Erythroblast (primary cell): ENCODE data around the gene TRIM59.

Experiments
- DNase-seq, 2 experiments: peaks; one replicate each; lab custom pipeline; 2025; lab: John Stamatoyannopoulos, UW
- GATA1 ChIP-seq: IDR thresholded peaks from 2 replicates; pipeline ENCODE4 v1.6.1; 2011; ENCODE audit warnings: low read depth, mild to moderate bottlenecking, control low read depth, low read length, moderate library complexity
- POLR2A ChIP-seq: IDR thresholded peaks from 2 replicates; pipeline ENCODE4 v1.6.1; 2011; ENCODE audit warnings: mild to moderate bottlenecking, low read length

Gene TRIM59

GRCh38 chr3:160449636-160450598, at the start of gene TRIM59:
TSS of gene TRIM59 (minus strand) at chr3:160449786. CDS start at chr3:160439183, 10,603 bp downstream.
- TF ChIP-seq POLR2A = peak; percentile 99
- TF ChIP-seq GATA1 = no peak
- DNase-seq = peak; percentile 98 to 99

GRCh38 chr3:160498202-160498601, 48.6 kb upstream of the TRIM59 start:
- no peak for DNase-seq
- TF ChIP-seq GATA1 (no peak), POLR2A (no peak)

GRCh38 chr3:160490166-160490565, 40.6 kb upstream of the TRIM59 start:
- TF ChIP-seq GATA1 (no peak), POLR2A (no peak)
- no peak for DNase-seq

DNA sequence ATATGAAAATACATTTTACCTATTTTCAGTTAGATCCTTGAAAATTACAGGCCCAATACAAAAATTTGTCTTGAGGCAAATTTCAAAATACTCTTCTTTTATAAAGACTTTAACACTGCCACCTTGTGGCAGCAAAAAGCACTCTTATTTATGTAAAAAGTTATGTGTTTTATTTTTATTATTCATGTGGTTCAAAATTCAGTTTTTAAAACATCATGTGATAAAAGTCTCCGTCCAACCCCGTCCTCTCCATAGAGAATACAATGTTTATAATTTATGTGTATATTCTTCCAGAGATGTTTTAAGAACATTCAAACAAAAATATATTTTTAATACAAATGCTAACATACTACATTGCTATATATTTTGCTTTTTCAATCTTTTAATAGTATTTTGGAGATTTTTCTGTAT, 36.9 kb upstream of the TRIM59 start:
- DNase-seq = peak; percentile 57 to 71
- TF ChIP-seq POLR2A (no peak), GATA1 (no peak)

DNA sequence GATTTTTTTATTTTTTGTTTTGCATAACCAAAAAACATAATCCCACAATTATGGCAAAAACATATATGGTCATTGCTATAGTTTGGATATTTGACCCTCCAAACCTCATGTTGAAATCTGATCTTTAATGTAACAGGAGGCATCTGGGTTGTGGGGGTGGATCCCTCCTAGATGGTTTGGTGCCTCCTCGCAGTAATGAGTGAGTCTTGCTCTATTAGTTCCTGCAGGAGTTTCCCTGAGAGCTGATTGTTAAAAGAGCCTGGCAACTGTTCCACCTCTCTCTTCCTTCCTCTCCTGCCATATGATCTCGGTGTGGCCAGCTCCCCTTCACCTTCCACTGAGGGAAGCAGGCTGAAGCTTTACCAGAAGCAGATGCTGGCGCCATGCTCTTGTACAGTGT, 33.2 kb upstream of the TRIM59 start:
- DNase-seq = no peak
- no peak for TF ChIP-seq POLR2A
- no peak for TF ChIP-seq GATA1

- no peak for DNase-seq
- TF ChIP-seq POLR2A = no peak
- no peak for TF ChIP-seq GATA1
These were observed 32.3 kb upstream of the TRIM59 start for GRCh38 chr3:160481856-160482255.

GRCh38 chr3:160480931-160481330, 31.3 kb upstream of the TRIM59 start:
- no peak for DNase-seq
- no peak for TF ChIP-seq POLR2A
- no peak for TF ChIP-seq GATA1

GRCh38 chr3:160479376-160479775, 29.8 kb upstream of the TRIM59 start:
- no peak for DNase-seq
- no peak for TF ChIP-seq GATA1
- TF ChIP-seq POLR2A = no peak

DNA sequence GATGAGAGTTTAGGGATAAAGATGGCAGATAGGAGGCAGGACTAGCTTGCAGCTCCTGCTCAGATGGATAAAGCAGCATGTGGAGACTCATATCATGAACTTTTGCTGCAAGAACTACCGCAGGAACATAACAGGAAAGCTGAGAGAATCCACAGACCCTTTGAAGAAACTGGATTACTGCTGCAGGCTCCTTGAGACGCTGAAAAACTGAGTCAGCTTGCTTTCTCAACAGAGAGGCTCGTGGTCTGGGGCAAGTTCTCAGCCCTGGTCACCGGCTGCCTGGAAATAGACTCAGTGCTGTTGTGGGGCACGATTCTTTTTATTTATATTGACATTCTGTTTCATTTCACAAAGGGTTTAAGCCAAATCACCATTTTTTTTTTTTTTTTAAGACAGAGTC, 28.8 kb upstream of the TRIM59 start:
- DNase-seq = no peak
- TF ChIP-seq POLR2A (no peak), GATA1 (no peak)

DNA sequence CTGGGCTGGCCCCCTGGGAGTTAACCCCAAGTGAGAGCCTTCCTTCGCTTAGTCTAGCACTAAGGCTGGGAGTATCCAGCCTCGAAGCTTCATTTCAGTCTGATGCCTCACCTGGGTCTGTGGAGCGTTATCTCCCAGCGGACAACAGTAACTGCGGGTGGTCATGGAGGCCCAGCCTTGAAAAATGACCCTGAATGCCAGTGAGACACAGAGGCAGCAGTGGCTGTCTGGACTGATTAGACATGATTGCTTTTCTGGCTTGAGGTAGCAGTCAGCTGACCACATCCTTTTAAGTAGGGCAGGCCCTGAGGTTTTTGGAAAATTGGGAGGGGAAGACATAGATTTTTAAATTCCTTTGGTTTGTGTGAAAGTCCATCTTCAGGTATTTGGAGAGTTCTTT, 28.2 kb upstream of the TRIM59 start:
- TF ChIP-seq POLR2A (no peak), GATA1 (no peak)
- no peak for DNase-seq

GRCh38 chr3:160475884-160476283, 26.3 kb upstream of the TRIM59 start:
- no peak for DNase-seq
- no peak for TF ChIP-seq POLR2A
- TF ChIP-seq GATA1 = no peak

- no peak for DNase-seq
- TF ChIP-seq POLR2A (no peak), GATA1 (no peak)
These were observed 25.6 kb upstream of the TRIM59 start for GRCh38 chr3:160475153-160475552.

GRCh38 chr3:160474416-160474838, 24.8 kb upstream of the TRIM59 start:
- TF ChIP-seq POLR2A (no peak), GATA1 (no peak)
- DNase-seq = no peak

DNA sequence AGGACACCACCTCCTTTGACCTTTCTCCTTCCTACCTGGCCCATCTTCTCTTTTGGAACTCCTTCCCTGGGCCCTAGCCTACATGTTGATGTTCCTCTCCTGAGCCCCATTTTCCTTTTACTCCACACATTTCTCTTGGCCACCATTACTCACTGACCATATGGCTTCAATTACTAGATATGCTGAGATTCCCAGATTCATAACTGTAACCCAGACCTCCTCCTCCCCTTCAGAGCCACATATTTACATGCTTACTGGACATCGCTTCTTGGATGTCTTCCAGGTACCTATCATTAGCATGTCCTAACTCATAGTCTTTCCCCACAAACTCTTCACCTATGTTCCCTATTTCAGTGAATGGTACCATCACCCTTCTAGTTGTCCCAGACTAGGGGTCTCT, 24.4 kb upstream of the TRIM59 start:
- DNase-seq = no peak
- TF ChIP-seq POLR2A (no peak), GATA1 (no peak)

GRCh38 chr3:160473221-160473620, 23.6 kb upstream of the TRIM59 start:
- TF ChIP-seq POLR2A (no peak), GATA1 (no peak)
- DNase-seq = no peak
